K562 (cell line): Measurements from ENCODE around the gene ST3GAL3. TPM values are rescaled to one million over a fixed set of nuclear protein-coding genes. Genes with fewer than 3 reads are reported as not detected.
A peak's percentile ranks its signal among the peaks of the same experiment; 100 is the strongest.

Experiments
- AFF4 ChIP-seq: sonication (generic); formaldehyde crosslinking; IDR thresholded peaks from 2 replicates; pipeline ENCODE4 v1.8.0; 2023; ENCODE audit warnings: mild to moderate bottlenecking, missing genetic modification reagents
- BRD9 ChIP-seq: fragments of 450-650 bp; IDR thresholded peaks from 2 replicates; pipeline ENCODE4 v1.6.1; 2018; ENCODE audit warnings: low read depth; ENCODE audit not compliant: partially characterized antibody
- DPF2 ChIP-seq: fragments of 450-650 bp; IDR thresholded peaks from 2 replicates; pipeline ENCODE4 v1.6.1; 2016
- EHMT2 ChIP-seq: fragments of 450-650 bp; IDR thresholded peaks from 2 replicates; pipeline ENCODE4 v1.6.1; 2018; ENCODE audit warnings: antibody characterized with exemption
- MTA2 ChIP-seq: fragments of 450-650 bp; IDR thresholded peaks from 2 replicates; pipeline ENCODE4 v1.6.1; 2016; ENCODE audit warnings: low read depth
- NCOR1 ChIP-seq: fragments of 450-650 bp; IDR thresholded peaks from 2 replicates; pipeline ENCODE4 v1.6.1; 2016; ENCODE audit warnings: mild to moderate bottlenecking, moderate library complexity
- ZNF143 ChIP-seq: sonication (generic); formaldehyde crosslinking; IDR thresholded peaks from 2 replicates; pipeline ENCODE4 v1.9.0; 2022; ENCODE audit warnings: mild to moderate bottlenecking, missing genetic modification reagents
- ZNF184 ChIP-seq: sonication (generic); formaldehyde crosslinking; IDR thresholded peaks from 2 replicates; pipeline ENCODE4 v1.5.0; 2020; ENCODE audit warnings: missing genetic modification reagents
- ZNF639 ChIP-seq, 2 experiments: fragments of 200-800 bp in 1 of 2; sonication (Bioruptor generic) in 1 of 2; sonication (generic) in 1 of 2; formaldehyde crosslinking in 1 of 2; IDR thresholded peaks in 1 of 2; conservative IDR thresholded peaks in 1 of 2; 2 replicates each; pipeline versions ENCODE4 v1.5.0 to v1.6.1; 2016 to 2020; ENCODE audit warnings: missing compliant biosample characterization in 1 of 2, missing genetic modification characterization in 1 of 2, missing genetic modification reagents in 1 of 2
- polyA plus RNA-seq, 8 experiments: library from polyadenylated mRNA; depleted of rRNA in 4 of 8; stranded (reverse) in 5 of 8; unstranded in 3 of 8; fragments of >200 nt; fragmentation: Nextera tagmentation in 2 of 8; fragmentation: Illumina TruSeq in 1 of 8; extraction: Ambion mirVana in 2 of 8; extraction: Trizol in 1 of 8; gene quantifications; 2 replicates each; pipeline versions ENCODE4 v1.2.1 to v1.2.3, GENCODE V29; 2011 to 2014; ENCODE audit warnings: inconsistent platforms in 1 of 8, missing spikeins in 1 of 8
- total RNA-seq, 7 experiments: library from RNA; depleted of rRNA in 6 of 7; stranded (reverse); fragments of >200 nt in 6 of 7; fragmentation: Illumina TruSeq in 2 of 7; extraction: Trizol in 2 of 7; gene quantifications; 2 replicates each; pipeline versions ENCODE4 v1.2.1 to v1.2.3, GENCODE V29; 2011 to 2021; ENCODE audit warnings: low replicate concordance in 1 of 7
- TF ChIP-seq, protein P1 (sequence below): sonication (generic); formaldehyde crosslinking; IDR thresholded peaks from 2 replicates; pipeline ENCODE4 v1.8.0; 2023; ENCODE audit warnings: missing genetic modification reagents, mild to moderate bottlenecking, borderline replicate concordance
- TF ChIP-seq, protein P2 (sequence below): fragments of 150-350 bp; IDR thresholded peaks from 2 replicates; pipeline ENCODE4 v1.6.1; 2014; ENCODE audit warnings: low read depth, mild to moderate bottlenecking, low read length, borderline replicate concordance

Gene ST3GAL3
- total and polyA plus RNA-seq, 9 of the 15 experiments (the other 6 are each of a cell fraction or from before 2014, with no cell fraction given) = 1.2 to 18.9 (median 11.0) TPM

GRCh38 chr1:43934101-43934985 is 227.0 kb downstream of the ST3GAL3 start (continued):
- TF ChIP-seq, protein P1, sequence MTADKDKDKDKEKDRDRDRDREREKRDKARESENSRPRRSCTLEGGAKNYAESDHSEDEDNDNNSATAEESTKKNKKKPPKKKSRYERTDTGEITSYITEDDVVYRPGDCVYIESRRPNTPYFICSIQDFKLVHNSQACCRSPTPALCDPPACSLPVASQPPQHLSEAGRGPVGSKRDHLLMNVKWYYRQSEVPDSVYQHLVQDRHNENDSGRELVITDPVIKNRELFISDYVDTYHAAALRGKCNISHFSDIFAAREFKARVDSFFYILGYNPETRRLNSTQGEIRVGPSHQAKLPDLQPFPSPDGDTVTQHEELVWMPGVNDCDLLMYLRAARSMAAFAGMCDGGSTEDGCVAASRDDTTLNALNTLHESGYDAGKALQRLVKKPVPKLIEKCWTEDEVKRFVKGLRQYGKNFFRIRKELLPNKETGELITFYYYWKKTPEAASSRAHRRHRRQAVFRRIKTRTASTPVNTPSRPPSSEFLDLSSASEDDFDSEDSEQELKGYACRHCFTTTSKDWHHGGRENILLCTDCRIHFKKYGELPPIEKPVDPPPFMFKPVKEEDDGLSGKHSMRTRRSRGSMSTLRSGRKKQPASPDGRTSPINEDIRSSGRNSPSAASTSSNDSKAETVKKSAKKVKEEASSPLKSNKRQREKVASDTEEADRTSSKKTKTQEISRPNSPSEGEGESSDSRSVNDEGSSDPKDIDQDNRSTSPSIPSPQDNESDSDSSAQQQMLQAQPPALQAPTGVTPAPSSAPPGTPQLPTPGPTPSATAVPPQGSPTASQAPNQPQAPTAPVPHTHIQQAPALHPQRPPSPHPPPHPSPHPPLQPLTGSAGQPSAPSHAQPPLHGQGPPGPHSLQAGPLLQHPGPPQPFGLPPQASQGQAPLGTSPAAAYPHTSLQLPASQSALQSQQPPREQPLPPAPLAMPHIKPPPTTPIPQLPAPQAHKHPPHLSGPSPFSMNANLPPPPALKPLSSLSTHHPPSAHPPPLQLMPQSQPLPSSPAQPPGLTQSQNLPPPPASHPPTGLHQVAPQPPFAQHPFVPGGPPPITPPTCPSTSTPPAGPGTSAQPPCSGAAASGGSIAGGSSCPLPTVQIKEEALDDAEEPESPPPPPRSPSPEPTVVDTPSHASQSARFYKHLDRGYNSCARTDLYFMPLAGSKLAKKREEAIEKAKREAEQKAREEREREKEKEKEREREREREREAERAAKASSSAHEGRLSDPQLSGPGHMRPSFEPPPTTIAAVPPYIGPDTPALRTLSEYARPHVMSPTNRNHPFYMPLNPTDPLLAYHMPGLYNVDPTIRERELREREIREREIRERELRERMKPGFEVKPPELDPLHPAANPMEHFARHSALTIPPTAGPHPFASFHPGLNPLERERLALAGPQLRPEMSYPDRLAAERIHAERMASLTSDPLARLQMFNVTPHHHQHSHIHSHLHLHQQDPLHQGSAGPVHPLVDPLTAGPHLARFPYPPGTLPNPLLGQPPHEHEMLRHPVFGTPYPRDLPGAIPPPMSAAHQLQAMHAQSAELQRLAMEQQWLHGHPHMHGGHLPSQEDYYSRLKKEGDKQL (CRISPR knock-in tag) = no peak
- peak; percentile 46 for TF ChIP-seq BRD9
- TF ChIP-seq AFF4 = no peak
- TF ChIP-seq DPF2 = no peak
- no peak for TF ChIP-seq ZNF184 (CRISPR knock-in tag)
- peak; percentile 51; the same call in 1 of the 2 replicates for TF ChIP-seq EHMT2
- TF ChIP-seq, protein P2, sequence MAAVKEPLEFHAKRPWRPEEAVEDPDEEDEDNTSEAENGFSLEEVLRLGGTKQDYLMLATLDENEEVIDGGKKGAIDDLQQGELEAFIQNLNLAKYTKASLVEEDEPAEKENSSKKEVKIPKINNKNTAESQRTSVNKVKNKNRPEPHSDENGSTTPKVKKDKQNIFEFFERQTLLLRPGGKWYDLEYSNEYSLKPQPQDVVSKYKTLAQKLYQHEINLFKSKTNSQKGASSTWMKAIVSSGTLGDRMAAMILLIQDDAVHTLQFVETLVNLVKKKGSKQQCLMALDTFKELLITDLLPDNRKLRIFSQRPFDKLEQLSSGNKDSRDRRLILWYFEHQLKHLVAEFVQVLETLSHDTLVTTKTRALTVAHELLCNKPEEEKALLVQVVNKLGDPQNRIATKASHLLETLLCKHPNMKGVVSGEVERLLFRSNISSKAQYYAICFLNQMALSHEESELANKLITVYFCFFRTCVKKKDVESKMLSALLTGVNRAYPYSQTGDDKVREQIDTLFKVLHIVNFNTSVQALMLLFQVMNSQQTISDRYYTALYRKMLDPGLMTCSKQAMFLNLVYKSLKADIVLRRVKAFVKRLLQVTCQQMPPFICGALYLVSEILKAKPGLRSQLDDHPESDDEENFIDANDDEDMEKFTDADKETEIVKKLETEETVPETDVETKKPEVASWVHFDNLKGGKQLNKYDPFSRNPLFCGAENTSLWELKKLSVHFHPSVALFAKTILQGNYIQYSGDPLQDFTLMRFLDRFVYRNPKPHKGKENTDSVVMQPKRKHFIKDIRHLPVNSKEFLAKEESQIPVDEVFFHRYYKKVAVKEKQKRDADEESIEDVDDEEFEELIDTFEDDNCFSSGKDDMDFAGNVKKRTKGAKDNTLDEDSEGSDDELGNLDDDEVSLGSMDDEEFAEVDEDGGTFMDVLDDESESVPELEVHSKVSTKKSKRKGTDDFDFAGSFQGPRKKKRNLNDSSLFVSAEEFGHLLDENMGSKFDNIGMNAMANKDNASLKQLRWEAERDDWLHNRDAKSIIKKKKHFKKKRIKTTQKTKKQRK = no peak
- TF ChIP-seq MTA2 = no peak
- peak; percentile 55; the same call in 1 of the 2 replicates for TF ChIP-seq ZNF143 (CRISPR knock-in tag)
- TF ChIP-seq ZNF639 (CRISPR knock-in tag; conservative IDR thresholded peaks at IDR 0.05 in 1 of 2, IDR thresholded peaks at IDR 0.05 in 1 of 2) = no peak
- no peak for TF ChIP-seq NCOR1
